ENCODE data around the gene NUP85.

DNA sequence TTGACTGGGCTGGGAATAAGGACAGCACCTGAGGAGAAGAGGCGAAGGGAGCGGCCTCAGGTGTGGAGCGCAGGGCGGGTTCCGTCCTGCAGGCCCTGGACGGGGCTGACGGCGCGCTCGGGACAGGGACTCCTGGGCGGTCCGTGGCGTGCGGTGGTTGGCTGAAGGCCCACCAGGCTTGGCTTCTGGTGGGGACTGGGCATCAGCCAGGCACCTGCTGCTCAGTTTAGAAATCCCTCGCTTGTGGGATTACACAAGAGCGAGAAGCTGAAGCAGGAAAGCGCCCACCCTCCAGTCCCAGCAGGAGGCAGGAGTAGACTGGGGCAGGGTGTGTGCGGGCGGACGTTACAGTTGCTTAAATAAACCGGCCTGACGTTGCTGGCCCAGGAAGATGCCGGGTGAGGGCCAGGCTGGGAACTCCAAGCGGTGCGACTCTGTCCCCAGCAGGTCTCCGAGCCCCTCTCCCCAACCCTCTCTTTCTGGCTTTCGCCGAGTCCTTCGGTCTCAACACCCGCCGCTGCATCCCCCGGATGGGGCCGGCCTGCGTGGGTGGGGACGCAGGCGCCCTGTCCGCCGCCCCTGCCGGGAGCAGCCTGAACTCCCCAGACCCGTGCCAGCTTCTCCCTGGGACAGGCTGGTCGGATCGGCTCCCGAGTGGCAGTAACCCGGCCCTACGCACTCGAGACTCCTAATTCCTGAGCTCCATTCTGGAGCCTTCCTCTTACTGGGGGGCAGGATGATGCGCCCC, 64.9 kb downstream of the NUP85 start:
- TF ChIP-seq, protein P1, sequence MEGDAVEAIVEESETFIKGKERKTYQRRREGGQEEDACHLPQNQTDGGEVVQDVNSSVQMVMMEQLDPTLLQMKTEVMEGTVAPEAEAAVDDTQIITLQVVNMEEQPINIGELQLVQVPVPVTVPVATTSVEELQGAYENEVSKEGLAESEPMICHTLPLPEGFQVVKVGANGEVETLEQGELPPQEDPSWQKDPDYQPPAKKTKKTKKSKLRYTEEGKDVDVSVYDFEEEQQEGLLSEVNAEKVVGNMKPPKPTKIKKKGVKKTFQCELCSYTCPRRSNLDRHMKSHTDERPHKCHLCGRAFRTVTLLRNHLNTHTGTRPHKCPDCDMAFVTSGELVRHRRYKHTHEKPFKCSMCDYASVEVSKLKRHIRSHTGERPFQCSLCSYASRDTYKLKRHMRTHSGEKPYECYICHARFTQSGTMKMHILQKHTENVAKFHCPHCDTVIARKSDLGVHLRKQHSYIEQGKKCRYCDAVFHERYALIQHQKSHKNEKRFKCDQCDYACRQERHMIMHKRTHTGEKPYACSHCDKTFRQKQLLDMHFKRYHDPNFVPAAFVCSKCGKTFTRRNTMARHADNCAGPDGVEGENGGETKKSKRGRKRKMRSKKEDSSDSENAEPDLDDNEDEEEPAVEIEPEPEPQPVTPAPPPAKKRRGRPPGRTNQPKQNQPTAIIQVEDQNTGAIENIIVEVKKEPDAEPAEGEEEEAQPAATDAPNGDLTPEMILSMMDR (IDR thresholded peaks at IDR 0.05), result peak in 2 of 3 donors; percentile 22 to 53
- TF ChIP-seq POLR2AphosphoS5 (IDR thresholded peaks at IDR 0.05), result peak in 1 of 3 donors; percentile 11
